SK-N-SH (cell line): ENCODE measurements around the gene PAFAH1B2. TPM values are rescaled to one million over a fixed set of nuclear protein-coding genes. Genes with fewer than 3 reads are reported as not detected.

Source experiments
- CTCF ChIA-PET: fragments of 300-600, 350-600 bp; formaldehyde crosslinking; extraction: SDS; loops from one replicate; lab custom pipeline; 2021; lab: Yijun Ruan, JAX
- POLR2A ChIA-PET: fragments of 350-600 bp; sonication (Branson Sonifier 250); formaldehyde crosslinking; extraction: SDS; loops from one replicate; lab custom pipeline; 2020; ENCODE audit warnings: antibody characterized with exemption, inconsistent platforms; lab: Yijun Ruan, JAX
- DNase-seq: peaks from one replicate; pipeline ENCODE4 v3.0.0; 2012
- H2AFZ ChIP-seq: fragments of 200-600 bp; sonication (generic); 2 replicates; pipeline ENCODE4 v1.8.1; 2016; ENCODE audit warnings: antibody characterized with exemption, mild to moderate bottlenecking, low read depth
- H3F3A ChIP-seq: fragments of 200-600 bp; sonication (generic); replicated peaks from 2 replicates; pipeline ENCODE3; 2016; ENCODE audit warnings: antibody characterized with exemption, mild to moderate bottlenecking; ENCODE audit not compliant: insufficient read depth
- H3K27ac ChIP-seq, 2 experiments: fragments of 200-500 bp in 1 of 2; fragments of 200-600 bp in 1 of 2; sonication (Bioruptor generic) in 1 of 2; sonication (generic), shearing (Covaris generic) in 1 of 2; 2 replicates each; pipeline versions ENCODE4 v1.5.1 to v1.6.1; 2014 to 2016; ENCODE audit warnings: low read depth in 2 of 2, inconsistent platforms in 1 of 2, low read length in 1 of 2, mild to moderate bottlenecking in 1 of 2, mixed read lengths in 1 of 2
- H3K27me3 ChIP-seq: fragments of 200-600 bp; sonication (generic), shearing (Covaris generic); 2 replicates; pipeline ENCODE4 v1.6.1; 2016; ENCODE audit warnings: mixed run types; ENCODE audit not compliant: insufficient read depth
- H3K36me3 ChIP-seq, 2 experiments: fragments of 200-500 bp in 1 of 2; fragments of 200-600 bp in 1 of 2; sonication (Bioruptor generic) in 1 of 2; sonication (generic) in 1 of 2; replicated peaks in 1 of 2; 2 replicates each; pipeline versions ENCODE3 to v1.5.1; 2014 to 2016; ENCODE audit warnings: low read length in 1 of 2, mild to moderate bottlenecking in 1 of 2; ENCODE audit not compliant: insufficient read depth in 2 of 2, control insufficient read depth in 1 of 2
- H3K4me1 ChIP-seq, 2 experiments: fragments of 200-500 bp in 1 of 2; fragments of 200-600 bp in 1 of 2; sonication (Bioruptor generic) in 1 of 2; sonication (generic), shearing (Covaris generic) in 1 of 2; 2 replicates each; pipeline versions ENCODE4 v1.5.1 to v1.6.1; 2014 to 2016; ENCODE audit warnings: low read depth in 1 of 2, low read length in 1 of 2, mixed run types in 1 of 2; ENCODE audit not compliant: insufficient read depth in 2 of 2, control insufficient read depth in 1 of 2
- H3K4me2 ChIP-seq: fragments of 200-600 bp; sonication (generic), shearing (Covaris generic); 2 replicates; pipeline ENCODE4 v1.6.1; 2017; ENCODE audit warnings: mixed run types
- H3K4me3 ChIP-seq, 2 experiments: fragments of 200-500 bp in 1 of 2; fragments of 200-600 bp in 1 of 2; sonication (Bioruptor generic) in 1 of 2; sonication (generic), shearing (Covaris generic) in 1 of 2; 2 replicates each; pipeline versions ENCODE4 v1.5.1 to v1.8.1; 2014 to 2016; ENCODE audit warnings: low read depth in 2 of 2, inconsistent platforms in 1 of 2, low read length in 1 of 2, mild to moderate bottlenecking in 1 of 2, mixed read lengths in 1 of 2, moderate library complexity in 1 of 2
- H3K79me2 ChIP-seq: fragments of 200-600 bp; sonication (generic); 2 replicates; pipeline ENCODE4 v1.8.1; 2017; ENCODE audit warnings: mild to moderate bottlenecking; ENCODE audit not compliant: insufficient read depth
- H3K9ac ChIP-seq: fragments of 200-600 bp; sonication (generic); 2 replicates; pipeline ENCODE4 v1.6.1; 2017; ENCODE audit warnings: mixed run types
- H3K9me2 ChIP-seq: fragments of 200-600 bp; sonication (generic); 2 replicates; pipeline ENCODE4 v1.6.1; 2017; ENCODE audit warnings: mixed run types
- H3K9me3 ChIP-seq: fragments of 200-600 bp; sonication (generic); 2 replicates; pipeline ENCODE4 v1.6.1; 2017; ENCODE audit warnings: mixed run types, mild to moderate bottlenecking, moderate library complexity
- H4K20me1 ChIP-seq: fragments of 200-600 bp; sonication (generic); 2 replicates; pipeline ENCODE4 v1.6.1; 2017; ENCODE audit warnings: mild to moderate bottlenecking, mixed run types; ENCODE audit not compliant: insufficient read depth
- FOSL2 ChIP-seq: IDR thresholded peaks from 2 replicates; pipeline ENCODE4 v1.4.0; 2012; ENCODE audit warnings: low read depth, mild to moderate bottlenecking, moderate library complexity, borderline replicate concordance
- FOXM1 ChIP-seq: IDR thresholded peaks from 2 replicates; pipeline ENCODE4 v1.4.0; 2012; ENCODE audit warnings: low read depth, mild to moderate bottlenecking
- GABPA ChIP-seq: IDR thresholded peaks from 2 replicates; pipeline ENCODE4 v1.4.0; 2012; ENCODE audit warnings: low read depth, mild to moderate bottlenecking
- GATA2 ChIP-seq: sonication (generic); formaldehyde crosslinking; IDR thresholded peaks from 2 replicates; pipeline ENCODE4 v1.5.0; 2020; ENCODE audit warnings: mild to moderate bottlenecking, missing genetic modification reagents
- JUND ChIP-seq: IDR thresholded peaks from 2 replicates; pipeline ENCODE4 v1.4.0; 2012
- NFIC ChIP-seq: IDR thresholded peaks from 2 replicates; pipeline ENCODE4 v1.4.0; 2012; ENCODE audit warnings: borderline replicate concordance
- PBX3 ChIP-seq: IDR thresholded peaks from 2 replicates; pipeline ENCODE4; 2012
- POLR2AphosphoS5 ChIP-seq: IDR thresholded peaks from 2 replicates; pipeline ENCODE4 v1.6.1; 2012; ENCODE audit warnings: low read depth, low read length
- RAD21 ChIP-seq: IDR thresholded peaks from 2 replicates; pipeline ENCODE4 v1.6.1; 2012; ENCODE audit warnings: mild to moderate bottlenecking, low read length
- RFX5 ChIP-seq: IDR thresholded peaks from 2 replicates; pipeline ENCODE4 v1.6.1; 2012; ENCODE audit warnings: mild to moderate bottlenecking, improper control_type of control experiment, low read length
- RXRA ChIP-seq: IDR thresholded peaks from 2 replicates; pipeline ENCODE4 v1.4.0; 2012; ENCODE audit warnings: low read depth, mild to moderate bottlenecking, borderline replicate concordance
- TAF1 ChIP-seq: IDR thresholded peaks from 2 replicates; pipeline ENCODE4 v1.6.1; 2012; ENCODE audit warnings: low read depth, mild to moderate bottlenecking, low read length, moderate library complexity, borderline replicate concordance
- TEAD4 ChIP-seq: IDR thresholded peaks from 2 replicates; pipeline ENCODE4 v1.4.0; 2012; ENCODE audit warnings: mild to moderate bottlenecking, borderline replicate concordance; ENCODE audit not compliant: insufficient read depth
- USF1 ChIP-seq: IDR thresholded peaks from 2 replicates; pipeline ENCODE4 v1.4.0; 2012; ENCODE audit warnings: low read depth, borderline replicate concordance
- ZBTB33 ChIP-seq: IDR thresholded peaks from 2 replicates; pipeline ENCODE4 v1.4.0; 2012; ENCODE audit warnings: low read depth, borderline replicate concordance
- polyA plus RNA-seq, 3 experiments: library from polyadenylated mRNA; depleted of rRNA; stranded (reverse); fragments of >200 nt; gene quantifications; 2 replicates each; pipeline ENCODE4 v1.2.3, GENCODE V29; 2012
- TF ChIP-seq, protein P1 (sequence below): IDR thresholded peaks from 2 replicates; pipeline ENCODE4 v1.4.0; 2012; ENCODE audit warnings: low read depth
- TF ChIP-seq, protein P2 (sequence below): fragments of 150-350 bp; IDR thresholded peaks from 2 replicates; pipeline ENCODE4 v1.6.1; 2017; ENCODE audit warnings: antibody characterized with exemption, low read length, low read depth, borderline replicate concordance

Gene PAFAH1B2
- polyA plus RNA-seq, 1 of the 3 experiments (the other 2 are of a cell fraction) = 19.6 TPM

DNA sequence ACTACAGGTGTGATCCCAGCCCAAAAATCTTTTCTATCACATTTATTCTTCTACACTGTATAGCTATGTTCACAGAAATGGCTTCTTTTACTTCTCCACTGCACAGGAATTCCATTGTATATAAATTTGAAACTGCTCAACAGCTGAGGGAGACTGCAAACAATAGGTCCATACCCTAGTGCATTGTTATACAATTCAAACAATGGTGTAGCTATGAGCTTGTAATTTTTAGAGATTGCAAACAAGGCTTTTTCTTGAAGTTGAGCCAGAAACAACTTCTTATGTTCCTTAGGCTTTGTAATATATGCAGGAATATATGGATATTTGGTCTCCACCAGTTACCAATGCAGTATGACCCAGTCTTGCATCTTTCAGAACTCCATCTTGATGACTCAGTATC, 26.4 kb upstream of the PAFAH1B2 start:
- Histone ChIP-seq H3K9ac (no peak overlapping the region), H3K79me2 (no peaks in the 10 kb centered on the region), H3F3A (no peaks in the 10 kb centered on the region), H4K20me1 (no peaks in the 10 kb centered on the region), H3K9me3 (no peaks in the 10 kb centered on the region), H3K4me1 (no peaks in the 10 kb centered on the region), H3K36me3 (no peaks in the 10 kb centered on the region), H2AFZ (no peak overlapping the region), H3K27me3 (no peaks in the 10 kb centered on the region), H3K27ac (no peak overlapping the region), H3K9me2 (no peaks in the 10 kb centered on the region), H3K4me2 (no peak overlapping the region), H3K4me3 (no peak overlapping the region)
- no peak for DNase-seq
- TF ChIP-seq NFIC (no peak), GATA2 (CRISPR knock-in tag) (no peak), TAF1 (no peak), GABPA (no peak), RXRA (no peak), TEAD4 (no peak), RFX5 (no peak), PBX3 (no peak), FOXM1 (no peak), RAD21 (no peak), POLR2AphosphoS5 (no peak), USF1 (no peak), ZBTB33 (no peak), FOSL2 (no peak), JUND (no peak)
- TF ChIP-seq, protein P1, sequence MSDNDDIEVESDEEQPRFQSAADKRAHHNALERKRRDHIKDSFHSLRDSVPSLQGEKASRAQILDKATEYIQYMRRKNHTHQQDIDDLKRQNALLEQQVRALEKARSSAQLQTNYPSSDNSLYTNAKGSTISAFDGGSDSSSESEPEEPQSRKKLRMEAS = no peak
- TF ChIP-seq, protein P2, sequence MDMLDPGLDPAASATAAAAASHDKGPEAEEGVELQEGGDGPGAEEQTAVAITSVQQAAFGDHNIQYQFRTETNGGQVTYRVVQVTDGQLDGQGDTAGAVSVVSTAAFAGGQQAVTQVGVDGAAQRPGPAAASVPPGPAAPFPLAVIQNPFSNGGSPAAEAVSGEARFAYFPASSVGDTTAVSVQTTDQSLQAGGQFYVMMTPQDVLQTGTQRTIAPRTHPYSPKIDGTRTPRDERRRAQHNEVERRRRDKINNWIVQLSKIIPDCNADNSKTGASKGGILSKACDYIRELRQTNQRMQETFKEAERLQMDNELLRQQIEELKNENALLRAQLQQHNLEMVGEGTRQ = no peak
- ChIA-PET POLR2A (no interaction called here), CTCF (interaction anchor here (2.2 to 3.9 kb wide), 2 partner anchors 12 to 326 kb away, joined by 8 to 21 read pairs; partner anchors contain the start of gene APOA5)
